Naive thymus-derived CD8-positive, alpha-beta T cell (primary cell): ENCODE results near the gene HOXA1. TPM values are rescaled to one million over a fixed set of nuclear protein-coding genes. Genes with fewer than 3 reads are reported as not detected.

ENCODE experiments used
- ATAC-seq, 2 donors: fragments of 150-1000 bp; cut with Tn5 transposase in 1 of 2; sonication (Bioruptor Pico), chemical (Tn5 transposase) in 1 of 2; 1 replicate in 1 of 2; 2 replicates in 1 of 2; pipeline ENCODE4 v1.10.0; 2021; ENCODE audit warnings: mild to moderate bottlenecking in 2 of 2, moderate library complexity in 2 of 2
- POLR2A ChIA-PET: fragments of 350-600 bp; sonication (Branson Sonifier 250); formaldehyde crosslinking; loops from one replicate; lab custom pipeline; 2021; ENCODE audit warnings: antibody characterized with exemption; lab: Charles Lee
- DNase-seq, 10 donors: peaks; one replicate each; pipeline versions ENCODE4 v3.0.0 to v3.0.0-alpha.2; 2020 to 2022
- H3K27ac Mint-ChIP-seq, 10 donors: one replicate each; pipeline ENCODE4 v1.8.0; 2020 to 2022; ENCODE audit warnings: mild to moderate bottlenecking in 10 of 10, mixed read lengths in 10 of 10, moderate library complexity in 4 of 10, inconsistent platforms in 1 of 10
- H3K27me3 Mint-ChIP-seq, 5 donors: one replicate each; pipeline ENCODE4 v1.8.0; 2021 to 2022; ENCODE audit warnings: mixed read lengths in 5 of 5
- H3K36me3 Mint-ChIP-seq, 3 donors: one replicate each; pipeline ENCODE4 v1.8.0; 2020 to 2022; ENCODE audit warnings: mixed read lengths in 3 of 3, mild to moderate bottlenecking in 2 of 3, inconsistent platforms in 1 of 3
- H3K4me1 Mint-ChIP-seq, 4 donors: one replicate each; pipeline ENCODE4 v1.8.0; 2021 to 2022; ENCODE audit warnings: mixed read lengths in 4 of 4
- H3K4me3 Mint-ChIP-seq, 10 donors: one replicate each; pipeline ENCODE4 v1.8.0; 2020 to 2022; ENCODE audit warnings: mild to moderate bottlenecking in 10 of 10, mixed read lengths in 10 of 10, moderate library complexity in 6 of 10, inconsistent platforms in 1 of 10
- H3K9me3 Mint-ChIP-seq, 9 donors: one replicate each; pipeline ENCODE4 v1.8.0; 2020 to 2022; ENCODE audit warnings: mixed read lengths in 9 of 9, mild to moderate bottlenecking in 3 of 9, inconsistent platforms in 1 of 9, moderate library complexity in 1 of 9
- polyA plus RNA-seq, 3 donors: library from polyadenylated mRNA; unstranded; fragments of 300-500 nt; fragmentation: Illumina TruSeq; gene quantifications; one replicate each; pipeline ENCODE4 v1.2.3, GENCODE V29; 2021
- total RNA-seq, 8 experiments: library from RNA in 2 of 8; stranded (reverse) in 2 of 8; gene quantifications; one replicate each; pipeline ENCODE4 v1.2.3 and lab custom pipeline; 2021 to 2026

The HOXA1 gene
- total RNA-seq (under 1 TPM; 0.44 to 0.68 TPM), polyA plus RNA-seq (under 1 TPM in 2 of 3 donors, not detected in 1; 0.15 to 0.38 TPM), total RNA-seq (lab: John Stamatoyannopoulos, UW) (0 to 0.21 (median 0.16) reads per million in 6 experiments)

DNA sequence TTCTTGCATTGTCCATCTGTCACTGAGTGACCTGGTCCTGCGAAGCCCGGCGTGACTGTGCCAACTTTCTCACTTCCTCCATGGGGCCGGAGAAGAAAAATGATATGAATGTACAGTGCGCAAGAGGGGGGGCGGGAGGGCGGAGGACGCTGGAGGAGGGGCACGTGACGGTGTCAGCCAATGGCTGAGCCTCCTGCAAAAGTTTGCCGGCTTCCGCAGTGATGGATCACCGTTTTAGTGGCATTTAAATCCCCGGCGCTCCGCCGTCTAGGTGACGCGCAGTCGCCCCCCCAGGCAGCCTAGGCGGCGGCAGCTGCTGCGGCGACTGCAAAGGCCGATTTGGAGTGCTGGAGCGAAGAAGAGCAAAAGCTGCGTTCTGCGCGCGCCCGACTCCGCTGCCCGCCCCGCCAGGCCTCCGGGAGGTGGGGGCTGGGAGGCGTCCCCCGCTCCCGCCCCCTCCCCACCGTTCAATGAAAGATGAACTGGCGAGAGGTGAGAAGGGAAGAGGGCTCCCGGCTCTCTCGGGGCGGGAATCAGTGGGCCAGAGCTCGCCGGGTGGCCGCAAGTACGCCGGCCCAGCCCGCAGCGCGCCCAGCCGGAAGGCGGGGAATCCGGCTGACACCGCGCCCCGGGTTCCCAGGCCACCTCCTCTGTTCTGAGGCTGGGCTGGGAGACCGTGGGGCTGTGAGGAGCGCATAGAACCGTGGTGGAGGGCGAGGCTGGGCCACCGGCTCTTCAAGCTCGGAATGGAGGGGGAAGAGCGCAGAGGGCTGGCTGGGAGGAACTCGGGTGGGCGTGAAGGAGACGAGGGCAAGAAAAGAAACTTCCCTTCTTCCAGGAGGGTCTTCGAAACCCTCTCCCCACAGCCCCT lies at the start of gene HOXA1:
Gene HOXA1, minus strand, starts transcription at position 104 of the 871 bp plus-strand sequence. Its CDS starts 88 bp downstream, at position 16.
- peak within 1 kb of the TSS in 9 of 10 donors; percentile 25 to 87 (median 72) for H3K27ac Mint-ChIP-seq
- peak within 1 kb of the TSS; percentile 79 to 94 (median 92) for H3K4me3 Mint-ChIP-seq
- H3K9me3 Mint-ChIP-seq = peaks cover 0 to 3% (median 0%) of the 10 kb centered on the region in 9 donors
- H3K4me1 Mint-ChIP-seq = peaks cover 19 to 56% (median 33%) of the 10 kb centered on the region in 4 donors
- H3K27me3 Mint-ChIP-seq = peaks cover 58 to 90% (median 65%) of the 10 kb centered on the region in 5 donors
- H3K36me3 Mint-ChIP-seq = peaks cover 9 to 20% (median 10%) of the 10 kb centered on the region in 3 donors
- POLR2A ChIA-PET = interaction anchor here (0.7 to 1.4 kb wide), 2 partner anchors 33 to 34 kb away, joined by 3 read pairs; partner anchors contain the start of gene HOXA4
- peak; percentile 58 to 84 (median 66) for DNase-seq
- peak; percentile 89 to 90 for ATAC-seq

DNA sequence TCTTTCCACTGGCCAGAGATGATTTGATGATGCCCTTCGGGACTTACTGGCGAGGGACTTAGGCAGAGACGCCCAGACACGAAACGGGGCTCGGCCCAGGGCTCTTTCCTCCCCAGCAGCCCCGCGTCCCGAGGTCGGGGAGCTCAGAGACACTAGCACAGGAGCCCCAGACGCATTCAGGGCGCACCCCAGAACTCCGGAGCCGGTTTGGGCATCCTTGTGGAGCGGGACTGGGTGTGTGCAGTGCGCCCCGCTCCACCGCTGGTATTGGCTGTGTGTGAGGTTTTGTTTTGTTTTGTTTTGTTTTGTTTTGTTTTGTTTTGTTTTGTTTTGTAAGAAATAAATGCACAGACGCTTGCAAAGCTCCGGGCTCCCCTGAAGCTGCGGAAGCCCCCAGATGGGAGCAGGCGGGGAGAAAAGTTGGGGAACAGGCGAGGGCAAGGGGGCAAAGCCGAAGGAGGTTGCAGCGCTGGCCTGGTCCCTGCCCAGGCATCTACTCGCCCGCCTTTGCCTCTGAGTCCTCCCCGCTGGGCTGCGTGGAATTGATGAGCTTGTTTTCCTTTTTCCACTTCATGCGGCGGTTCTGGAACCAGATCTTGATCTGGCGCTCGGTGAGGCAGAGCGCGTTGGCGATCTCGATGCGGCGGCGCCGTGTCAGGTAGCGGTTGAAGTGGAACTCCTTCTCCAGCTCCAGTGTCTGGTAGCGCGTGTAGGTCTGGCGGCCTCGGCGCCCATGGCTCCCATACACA lies 49.5 kb upstream of the HOXA1 start:
- Mint-ChIP-seq H3K4me3 (no peak overlapping the region), H3K4me1 (peaks cover 10 to 19% (median 12%) of the 10 kb centered on the region in 4 donors), H3K27me3 (peaks cover 34 to 79% (median 48%) of the 10 kb centered on the region in 5 donors), H3K27ac (no peak overlapping the region), H3K9me3 (peaks cover 0 to 2% (median 0%) of the 10 kb centered on the region in 9 donors), H3K36me3 (no peaks in the 10 kb centered on the region)
- POLR2A ChIA-PET = interaction anchor here (1.4 kb wide), 1 partner anchor 10 kb away, joined by 4 read pairs; no protein-coding TSS in a partner anchor
- DNase-seq (peak in 1 of 10 donors; percentile 24), ATAC-seq (no peak)

DNA sequence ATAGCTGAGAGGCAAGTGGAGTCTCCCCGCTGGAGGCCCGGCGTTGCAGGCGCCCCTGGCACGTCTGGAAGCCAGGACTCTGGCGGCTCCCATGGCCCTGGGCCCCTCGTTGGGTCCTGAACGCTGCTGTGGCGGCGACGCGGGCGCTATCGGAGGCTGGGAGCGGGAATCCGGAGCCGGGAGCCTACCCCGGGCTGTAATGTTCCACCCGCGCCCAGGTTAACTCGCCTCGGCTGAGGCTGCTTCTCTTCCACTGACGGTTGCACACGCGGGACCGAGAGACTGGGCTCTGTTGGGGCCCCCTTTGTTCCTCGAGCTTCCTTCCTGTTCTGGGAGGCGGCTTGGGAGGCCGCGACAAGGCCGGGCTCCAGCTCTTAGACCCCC lies 49.0 kb upstream of the HOXA1 start:
- Mint-ChIP-seq H3K4me1 (peaks cover 7 to 15% (median 11%) of the 10 kb centered on the region in 4 donors), H3K36me3 (no peaks in the 10 kb centered on the region), H3K4me3 (no peak overlapping the region), H3K27ac (no peak overlapping the region), H3K27me3 (peaks cover 32 to 79% (median 49%) of the 10 kb centered on the region in 5 donors), H3K9me3 (peaks cover 0 to 2% (median 0%) of the 10 kb centered on the region in 9 donors)
- POLR2A ChIA-PET = interaction anchor here (1.4 kb wide), 1 partner anchor 10 kb away, joined by 4 read pairs; no protein-coding TSS in a partner anchor
- ATAC-seq (no peak), DNase-seq (no peak)

DNA sequence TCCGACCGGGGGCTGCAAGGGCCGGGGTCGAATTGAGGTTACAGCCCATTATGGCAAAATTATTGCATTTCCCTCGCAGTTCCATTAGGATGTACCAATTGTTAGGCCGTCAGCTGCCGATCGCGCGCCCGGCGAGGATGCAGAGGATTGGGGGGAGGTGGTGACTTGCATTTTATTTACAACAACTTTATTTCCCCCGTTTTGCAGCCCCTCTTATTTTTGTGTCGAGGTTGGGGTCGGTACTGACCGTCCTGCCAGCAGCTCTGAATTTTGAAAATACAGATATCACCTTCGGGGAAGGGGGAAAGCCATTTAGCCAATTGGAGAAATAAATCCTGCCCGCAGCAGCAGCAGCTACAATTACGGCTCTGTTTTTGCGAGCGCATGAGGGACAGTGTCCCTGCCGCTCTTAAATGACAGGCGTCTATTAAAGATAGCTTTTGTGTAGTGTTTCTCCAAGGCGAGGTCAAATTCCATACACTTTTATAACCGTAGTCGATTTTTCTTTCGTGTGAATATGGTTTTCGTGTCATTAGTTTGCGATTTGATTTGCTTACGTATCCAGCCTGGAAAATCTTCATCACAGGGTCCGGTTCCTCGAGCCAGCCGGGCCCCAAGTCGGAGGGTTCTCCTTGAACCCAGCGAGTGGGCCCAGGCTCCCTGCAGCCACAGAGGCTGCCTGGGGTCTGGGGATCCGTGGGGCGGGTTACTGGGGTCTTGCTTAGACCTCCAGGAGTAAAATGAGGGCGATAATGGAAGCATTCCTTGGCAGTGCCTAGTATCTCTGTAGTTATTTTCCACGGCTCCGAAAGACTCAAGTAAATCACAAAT lies 48.4 kb upstream of the HOXA1 start:
- Mint-ChIP-seq H3K9me3 (peaks cover 0 to 2% (median 0%) of the 10 kb centered on the region in 9 donors), H3K4me3 (no peak overlapping the region), H3K27me3 (peaks cover 29 to 75% (median 49%) of the 10 kb centered on the region in 5 donors), H3K4me1 (peaks cover 7 to 15% (median 11%) of the 10 kb centered on the region in 4 donors), H3K27ac (no peak overlapping the region), H3K36me3 (no peaks in the 10 kb centered on the region)
- DNase-seq (no peak), ATAC-seq (no peak)
- POLR2A ChIA-PET = interaction anchor here (1.4 kb wide), 1 partner anchor 11 kb away, joined by 4 read pairs; no protein-coding TSS in a partner anchor

GRCh38 chr7:27143023-27143949 lies 47.5 kb upstream of the HOXA1 start, which contains the start of gene HOXA5:
Gene HOXA5, minus strand, starts transcription at chr7:27143681. Its CDS starts 74 bp downstream, at chr7:27143607.
- peak within 1 kb of the TSS in 7 of 10 donors; percentile 20 to 48 (median 43) for H3K4me3 Mint-ChIP-seq
- peak within 1 kb of the TSS in 1 of 10 donors; percentile 44 for H3K27ac Mint-ChIP-seq
- H3K27me3 Mint-ChIP-seq = peaks cover 31 to 75% (median 49%) of the 10 kb centered on the region in 5 donors
- H3K36me3 Mint-ChIP-seq = no peaks in the 10 kb centered on the region
- no peak for DNase-seq
- POLR2A ChIA-PET = interaction anchor here (1.4 kb wide), 1 partner anchor 12 kb away, joined by 4 read pairs; no protein-coding TSS in a partner anchor
- peaks cover 0 to 2% (median 0%) of the 10 kb centered on the region in 9 donors for H3K9me3 Mint-ChIP-seq
- ATAC-seq = no peak
- H3K4me1 Mint-ChIP-seq = peaks cover 5 to 12% (median 8%) of the 10 kb centered on the region in 4 donors

DNA sequence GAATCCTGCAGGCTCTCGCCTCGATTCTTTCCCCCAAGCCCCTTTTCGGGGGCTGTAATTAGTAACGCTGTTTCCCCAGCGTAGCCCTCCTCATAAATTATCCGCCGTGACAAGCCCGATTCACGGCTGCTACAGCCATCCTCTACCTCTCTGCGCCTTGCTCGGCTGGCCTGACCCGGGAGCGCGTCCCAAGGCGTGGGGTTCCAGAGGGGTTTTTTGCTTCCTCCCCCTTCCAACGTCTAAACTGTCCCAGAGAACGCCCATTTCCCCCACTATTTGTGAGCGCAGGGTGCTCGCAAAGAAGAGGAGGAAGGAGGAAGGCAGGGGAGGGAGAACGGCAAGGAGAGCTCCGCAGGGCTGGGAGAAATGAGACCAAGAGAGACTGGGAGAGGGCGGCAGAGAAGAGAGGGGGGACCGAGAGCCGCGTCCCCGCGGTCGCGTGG lies 46.8 kb upstream of the HOXA1 start:
- H3K27me3 Mint-ChIP-seq = peaks cover 28 to 75% (median 52%) of the 10 kb centered on the region in 5 donors
- H3K27ac Mint-ChIP-seq = peak overlapping the region in 1 of 10 donors; percentile 44
- peak overlapping the region in 6 of 10 donors; percentile 29 to 48 (median 44) for H3K4me3 Mint-ChIP-seq
- ATAC-seq (no peak), DNase-seq (no peak)
- POLR2A ChIA-PET = no interaction called here
- H3K9me3 Mint-ChIP-seq = peaks cover 0 to 2% (median 0%) of the 10 kb centered on the region in 9 donors
- no peaks in the 10 kb centered on the region for H3K36me3 Mint-ChIP-seq
- H3K4me1 Mint-ChIP-seq = peaks cover 0 to 7% (median 5%) of the 10 kb centered on the region in 4 donors

DNA sequence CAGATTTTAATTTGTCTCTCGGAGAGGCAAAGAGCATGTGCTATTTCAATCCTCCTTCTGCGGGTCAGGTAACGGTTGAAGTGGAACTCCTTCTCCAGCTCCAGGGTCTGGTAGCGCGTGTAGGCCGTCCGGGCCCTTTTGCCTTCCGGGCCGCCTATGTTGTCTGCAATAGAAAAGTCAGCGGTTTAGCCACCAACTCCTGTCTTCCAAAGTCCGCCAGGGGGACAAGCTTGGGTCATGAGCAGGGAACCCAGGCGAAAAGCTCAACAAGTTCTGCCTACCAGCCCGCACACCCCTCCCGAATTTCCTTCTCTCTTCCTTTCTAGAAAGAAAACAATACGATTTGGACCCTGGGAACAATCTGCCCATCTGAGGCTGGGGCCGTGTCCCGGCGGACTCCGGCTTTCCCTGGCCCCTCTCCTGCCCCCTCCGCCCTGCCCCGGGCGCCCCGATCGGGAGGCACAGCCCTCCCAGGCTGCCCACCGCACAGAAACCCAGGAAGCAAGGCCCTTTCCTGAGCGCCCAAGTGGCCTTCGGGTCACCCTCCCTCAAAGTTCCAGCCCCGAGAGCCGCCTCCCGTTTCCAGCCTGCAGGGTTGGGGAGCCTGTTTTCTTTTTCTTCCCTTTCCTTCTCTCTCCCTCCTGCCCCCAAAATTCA lies 46.3 kb upstream of the HOXA1 start:
- no peak for ATAC-seq
- H3K36me3 Mint-ChIP-seq = no peaks in the 10 kb centered on the region
- DNase-seq = no peak
- POLR2A ChIA-PET = no interaction called here
- H3K4me3 Mint-ChIP-seq = no peak overlapping the region
- H3K9me3 Mint-ChIP-seq = peaks cover 0 to 2% (median 0%) of the 10 kb centered on the region in 9 donors
- peak overlapping the region in 1 of 10 donors; percentile 44 for H3K27ac Mint-ChIP-seq
- peaks cover 0 to 2% (median under 1%) of the 10 kb centered on the region in 4 donors for H3K4me1 Mint-ChIP-seq
- peaks cover 27 to 75% (median 52%) of the 10 kb centered on the region in 5 donors for H3K27me3 Mint-ChIP-seq

DNA sequence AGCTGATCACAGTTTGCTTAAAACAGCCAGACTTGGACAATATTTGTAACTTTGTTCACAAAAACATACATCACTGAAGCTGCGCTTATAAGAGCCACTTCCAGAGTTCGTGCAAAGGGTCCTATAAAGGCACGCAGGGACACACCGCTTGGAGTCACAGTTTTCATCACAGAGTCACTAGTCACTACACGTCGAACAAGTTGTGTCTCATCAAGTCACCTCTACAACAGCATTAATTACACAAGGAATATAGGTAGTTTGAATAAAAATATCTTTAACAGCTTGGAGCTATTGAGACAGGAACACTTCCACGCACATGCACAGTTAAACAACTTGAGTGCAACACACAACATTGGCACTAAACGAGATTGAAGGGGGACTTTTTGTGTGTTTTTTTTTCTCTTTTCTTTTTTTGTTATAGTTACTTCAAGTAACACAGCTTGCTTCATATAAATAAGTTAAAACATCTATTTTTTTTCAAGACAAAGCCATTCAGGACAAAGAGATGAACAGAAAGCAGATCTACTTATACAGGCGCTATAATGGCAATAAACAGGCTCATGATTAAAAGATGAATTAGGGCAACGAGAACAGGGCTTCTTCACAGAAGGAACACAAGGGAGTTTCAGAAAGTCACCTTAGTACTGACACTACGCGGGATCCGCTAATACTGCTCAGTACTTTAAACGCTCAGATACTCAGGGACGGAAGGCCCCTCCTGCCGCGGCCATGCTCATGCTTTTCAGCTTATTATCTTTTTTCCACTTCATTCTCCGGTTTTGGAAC lies 45.5 kb upstream of the HOXA1 start:
- no peak overlapping the region for H3K27ac Mint-ChIP-seq
- peaks cover 22 to 75% (median 47%) of the 10 kb centered on the region in 5 donors for H3K27me3 Mint-ChIP-seq
- ATAC-seq (no peak), DNase-seq (no peak)
- H3K36me3 Mint-ChIP-seq = no peaks in the 10 kb centered on the region
- POLR2A ChIA-PET = no interaction called here
- no peak overlapping the region for H3K4me3 Mint-ChIP-seq
- no peaks in the 10 kb centered on the region for H3K4me1 Mint-ChIP-seq
- peaks cover 0 to 2% (median 0%) of the 10 kb centered on the region in 9 donors for H3K9me3 Mint-ChIP-seq

- Mint-ChIP-seq H3K27me3 (peaks cover 24 to 73% (median 45%) of the 10 kb centered on the region in 5 donors), H3K36me3 (no peaks in the 10 kb centered on the region), H3K4me3 (no peak overlapping the region), H3K27ac (no peak overlapping the region), H3K9me3 (peaks cover 0 to 2% (median 0%) of the 10 kb centered on the region in 9 donors), H3K4me1 (peaks cover 2 to 6% (median 5%) of the 10 kb centered on the region in 4 donors)
- no peak for ATAC-seq
- DNase-seq = no peak
- POLR2A ChIA-PET = no interaction called here
These were observed 44.5 kb upstream of the HOXA1 start for GRCh38 chr7:27140126-27140857.
